SJCRH30 (cell line): ENCODE results near the gene ELMO1. TPM values are rescaled to one million over a fixed set of nuclear protein-coding genes. Genes with fewer than 3 reads are reported as not detected.

Experiments
- DNase-seq, 2 experiments: peaks; one replicate each; pipeline ENCODE4 v3.0.0-alpha.2; 2015 to 2020
- H3K27ac ChIP-seq: fragments of 250-450 bp; sonication (Bioruptor Pico); 2 replicates; pipeline ENCODE4 v1.5.1; 2020; ENCODE audit warnings: mild to moderate bottlenecking, moderate library complexity
- H3K27me3 ChIP-seq: fragments of 250-450 bp; sonication (Bioruptor Pico); 2 replicates; pipeline ENCODE4 v1.5.1; 2020; ENCODE audit warnings: mild to moderate bottlenecking, moderate library complexity
- H3K36me3 ChIP-seq: fragments of 250-450 bp; sonication (Bioruptor Pico); 2 replicates; pipeline ENCODE4 v1.5.1; 2020; ENCODE audit warnings: mild to moderate bottlenecking, moderate library complexity
- H3K4me1 ChIP-seq: fragments of 250-450 bp; sonication (Bioruptor Pico); 2 replicates; pipeline ENCODE4 v1.5.1; 2020; ENCODE audit warnings: mild to moderate bottlenecking, moderate library complexity
- H3K4me3 ChIP-seq: fragments of 250-450 bp; sonication (Bioruptor Pico); 2 replicates; pipeline ENCODE4 v1.5.1; 2020; ENCODE audit warnings: mild to moderate bottlenecking, moderate library complexity
- H3K9me3 ChIP-seq: fragments of 250-450 bp; sonication (Bioruptor Pico); replicated peaks from 2 replicates; pipeline ENCODE4 v1.5.1; 2020; ENCODE audit warnings: mild to moderate bottlenecking, moderate library complexity
- total RNA-seq: library from RNA; depleted of rRNA; stranded (reverse); fragments of >200 nt; shearing (Covaris generic); gene quantifications from 2 replicates; pipeline ENCODE4 v1.2.3, GENCODE V29; 2014

Gene ELMO1
- total RNA-seq, 1 experiment from 2014 or later = 67.2 TPM

GRCh38 chr7:37352974-37353948 is 95.4 kb downstream of the ELMO1 start:
- DNase-seq = peak in 1 of 2 experiments; percentile 40
- Histone ChIP-seq H3K9me3 (no peaks in the 10 kb centered on the region), H3K4me1 (peaks cover 73% of the 10 kb centered on the region), H3K27ac (peak overlapping the region; percentile 64), H3K27me3 (no peaks in the 10 kb centered on the region), H3K36me3 (no peaks in the 10 kb centered on the region), H3K4me3 (no peak overlapping the region)

- no peak for DNase-seq
- H3K9me3 ChIP-seq = no peaks in the 10 kb centered on the region
- no peak overlapping the region for H3K27ac ChIP-seq
- no peaks in the 10 kb centered on the region for H3K36me3 ChIP-seq
- H3K4me1 ChIP-seq = peaks cover 64% of the 10 kb centered on the region
- H3K4me3 ChIP-seq = no peak overlapping the region
- no peaks in the 10 kb centered on the region for H3K27me3 ChIP-seq
Observed at GRCh38 chr7:37352251-37352880, 96.3 kb downstream of the ELMO1 start.

- Histone ChIP-seq H3K4me1 (peaks cover 63% of the 10 kb centered on the region), H3K9me3 (no peaks in the 10 kb centered on the region), H3K27me3 (no peaks in the 10 kb centered on the region), H3K4me3 (no peak overlapping the region), H3K27ac (no peak overlapping the region; the same call in 1 of the 2 replicates), H3K36me3 (no peaks in the 10 kb centered on the region)
- DNase-seq = no peak
Observed at GRCh38 chr7:37351716-37352115, 96.9 kb downstream of the ELMO1 start.

- H3K4me3 ChIP-seq = no peak overlapping the region
- no peaks in the 10 kb centered on the region for H3K9me3 ChIP-seq
- H3K27ac ChIP-seq = peak overlapping the region; percentile 92
- peaks cover 57% of the 10 kb centered on the region for H3K4me1 ChIP-seq
- peak; percentile 87 to 94 for DNase-seq
- no peaks in the 10 kb centered on the region for H3K27me3 ChIP-seq
- H3K36me3 ChIP-seq = no peaks in the 10 kb centered on the region
Observed at GRCh38 chr7:37349979-37350590, 98.6 kb downstream of the ELMO1 start.

- no peak overlapping the region for H3K4me3 ChIP-seq
- H3K4me1 ChIP-seq = peaks cover 50% of the 10 kb centered on the region
- no peaks in the 10 kb centered on the region for H3K36me3 ChIP-seq
- no peaks in the 10 kb centered on the region for H3K27me3 ChIP-seq
- peak overlapping the region; percentile 92 for H3K27ac ChIP-seq
- H3K9me3 ChIP-seq = no peaks in the 10 kb centered on the region
- peak in 1 of 2 experiments; percentile 59 for DNase-seq
Observed at GRCh38 chr7:37348982-37349381, 99.7 kb downstream of the ELMO1 start.

GRCh38 chr7:37346761-37347160 is 101.9 kb downstream of the ELMO1 start:
- Histone ChIP-seq H3K4me3 (no peak overlapping the region), H3K27me3 (no peaks in the 10 kb centered on the region), H3K36me3 (no peaks in the 10 kb centered on the region), H3K27ac (no peak overlapping the region), H3K9me3 (no peaks in the 10 kb centered on the region), H3K4me1 (peaks cover 44% of the 10 kb centered on the region)
- DNase-seq = peak; percentile 38 to 78

- Histone ChIP-seq H3K36me3 (0 out of 2 replicates have a peak, but pooled peaks cover under 1% of the 10 kb centered on the region), H3K4me3 (no peak overlapping the region), H3K9me3 (no peaks in the 10 kb centered on the region), H3K4me1 (peaks cover 29% of the 10 kb centered on the region), H3K27ac (no peak overlapping the region), H3K27me3 (no peaks in the 10 kb centered on the region)
- no peak for DNase-seq
Observed at GRCh38 chr7:37344886-37345579, 103.6 kb downstream of the ELMO1 start.

- peaks cover 11% of the 10 kb centered on the region for H3K4me1 ChIP-seq
- 0 out of 2 replicates have a peak, but pooled peaks cover 5% of the 10 kb centered on the region for H3K36me3 ChIP-seq
- H3K9me3 ChIP-seq = no peaks in the 10 kb centered on the region
- DNase-seq = no peak
- H3K27ac ChIP-seq = no peak overlapping the region
- no peak overlapping the region for H3K4me3 ChIP-seq
- no peaks in the 10 kb centered on the region for H3K27me3 ChIP-seq
Observed at GRCh38 chr7:37342688-37343471, 105.8 kb downstream of the ELMO1 start.

GRCh38 chr7:37342176-37342687 is 106.4 kb downstream of the ELMO1 start:
- no peaks in the 10 kb centered on the region for H3K9me3 ChIP-seq
- H3K4me1 ChIP-seq = peaks cover 11% of the 10 kb centered on the region
- H3K36me3 ChIP-seq = 0 out of 2 replicates have a peak, but pooled peaks cover 5% of the 10 kb centered on the region
- no peaks in the 10 kb centered on the region for H3K27me3 ChIP-seq
- DNase-seq = no peak
- H3K27ac ChIP-seq = no peak overlapping the region
- H3K4me3 ChIP-seq = no peak overlapping the region

GRCh38 chr7:37341033-37341630 is 107.5 kb downstream of the ELMO1 start:
- no peaks in the 10 kb centered on the region; the same call in 1 of the 2 replicates for H3K4me1 ChIP-seq
- H3K27me3 ChIP-seq = no peaks in the 10 kb centered on the region
- no peaks in the 10 kb centered on the region for H3K9me3 ChIP-seq
- DNase-seq = no peak
- H3K4me3 ChIP-seq = no peak overlapping the region
- peaks cover 5% of the 10 kb centered on the region; the same call in 1 of the 2 replicates for H3K36me3 ChIP-seq
- H3K27ac ChIP-seq = no peak overlapping the region

GRCh38 chr7:37338966-37339365 is 109.7 kb downstream of the ELMO1 start:
- no peak for DNase-seq
- Histone ChIP-seq H3K4me1 (no peaks in the 10 kb centered on the region), H3K27ac (no peak overlapping the region), H3K4me3 (no peak overlapping the region), H3K36me3 (peaks cover 5% of the 10 kb centered on the region; the same call in 1 of the 2 replicates), H3K27me3 (no peaks in the 10 kb centered on the region), H3K9me3 (no peaks in the 10 kb centered on the region)

- no peaks in the 10 kb centered on the region for H3K27me3 ChIP-seq
- H3K4me3 ChIP-seq = no peak overlapping the region
- H3K27ac ChIP-seq = no peak overlapping the region
- no peak for DNase-seq
- H3K4me1 ChIP-seq = no peaks in the 10 kb centered on the region
- peaks cover 5% of the 10 kb centered on the region; the same call in 1 of the 2 replicates for H3K36me3 ChIP-seq
- H3K9me3 ChIP-seq = no peaks in the 10 kb centered on the region
Observed at GRCh38 chr7:37337522-37337921, 111.1 kb downstream of the ELMO1 start.

- Histone ChIP-seq H3K9me3 (no peaks in the 10 kb centered on the region), H3K27ac (no peak overlapping the region), H3K4me1 (no peaks in the 10 kb centered on the region), H3K4me3 (no peak overlapping the region), H3K27me3 (no peaks in the 10 kb centered on the region), H3K36me3 (peaks cover 15% of the 10 kb centered on the region)
- no peak for DNase-seq
Observed at GRCh38 chr7:37336259-37336658, 112.4 kb downstream of the ELMO1 start.
